Neutrophil (primary cell): ENCODE data around the gene THSD4.

Experiments used
- H3K27ac ChIP-seq: fragments of 200-600 bp; sonication (generic); 2 replicates; pipeline ENCODE4 v1.5.1; 2016; ENCODE audit warnings: mild to moderate bottlenecking, moderate library complexity
- H3K27me3 ChIP-seq: fragments of 200-600 bp; sonication (generic); 2 replicates; pipeline ENCODE4 v1.6.0; 2016; ENCODE audit warnings: mild to moderate bottlenecking
- H3K36me3 ChIP-seq: fragments of 200-600 bp; sonication (generic); 2 replicates; pipeline ENCODE4 v1.5.1; 2017
- H3K4me1 ChIP-seq, 2 experiments: fragments of 200-600 bp in 1 of 2; sonication (generic) in 1 of 2; 1 replicate in 1 of 2; 2 replicates in 1 of 2; pipeline versions ENCODE4 v1.5.1 to v1.6.1; 2013 to 2016; ENCODE audit warnings: low read depth in 1 of 2, low read length in 1 of 2, mild to moderate bottlenecking in 1 of 2, moderate library complexity in 1 of 2; ENCODE audit not compliant: control insufficient read depth in 1 of 2, insufficient read depth in 1 of 2
- H3K4me3 ChIP-seq, 2 experiments: fragments of 200-600 bp in 1 of 2; sonication (generic) in 1 of 2; 1 replicate in 1 of 2; 2 replicates in 1 of 2; pipeline ENCODE4 v1.5.1; 2013 to 2016; ENCODE audit warnings: low read depth in 1 of 2, low read length in 1 of 2, mild to moderate bottlenecking in 1 of 2, moderate library complexity in 1 of 2
- H3K9me3 ChIP-seq: fragments of 200-600 bp; sonication (generic); 2 replicates; pipeline ENCODE4 v1.5.1; 2016
- CTCF ChIP-seq: fragments of 200-600 bp; sonication (generic); IDR thresholded peaks from 2 replicates; pipeline ENCODE4 v1.5.1; 2016; ENCODE audit warnings: antibody characterized with exemption

THSD4 gene

GRCh38 chr15:71116366-71116765 lies 1.1 kb downstream of the THSD4 start:
- Histone ChIP-seq H3K9me3 (no peaks in the 10 kb centered on the region), H3K36me3 (no peaks in the 10 kb centered on the region), H3K4me3 (no peak overlapping the region), H3K27me3 (peaks cover 89% of the 10 kb centered on the region), H3K4me1 (peaks cover 0 to 3% of the 10 kb centered on the region in 2 experiments), H3K27ac (no peak overlapping the region)
- no peak for TF ChIP-seq CTCF

GRCh38 chr15:71116942-71117341 lies 1.7 kb downstream of the THSD4 start:
- Histone ChIP-seq H3K36me3 (no peaks in the 10 kb centered on the region), H3K9me3 (no peaks in the 10 kb centered on the region), H3K27ac (no peak overlapping the region), H3K27me3 (peaks cover 92% of the 10 kb centered on the region), H3K4me3 (no peak overlapping the region), H3K4me1 (peaks cover 0 to 3% of the 10 kb centered on the region in 2 experiments)
- no peak for TF ChIP-seq CTCF

GRCh38 chr15:71117714-71118305 lies 2.5 kb downstream of the THSD4 start:
- no peaks in the 10 kb centered on the region for H3K36me3 ChIP-seq
- peaks cover 87% of the 10 kb centered on the region for H3K27me3 ChIP-seq
- no peaks in the 10 kb centered on the region for H3K9me3 ChIP-seq
- TF ChIP-seq CTCF: no peak
- no peak overlapping the region for H3K4me3 ChIP-seq
- H3K4me1 ChIP-seq: peaks cover 0 to 3% of the 10 kb centered on the region in 2 experiments
- H3K27ac ChIP-seq: no peak overlapping the region

GRCh38 chr15:71118345-71118744 lies 3.1 kb downstream of the THSD4 start:
- no peaks in the 10 kb centered on the region for H3K36me3 ChIP-seq
- no peak for TF ChIP-seq CTCF

GRCh38 chr15:71118881-71119632 lies 3.8 kb downstream of the THSD4 start:
- peaks cover 84% of the 10 kb centered on the region for H3K27me3 ChIP-seq
- no peak overlapping the region for H3K4me3 ChIP-seq
- no peaks in the 10 kb centered on the region for H3K36me3 ChIP-seq
- H3K9me3 ChIP-seq: no peaks in the 10 kb centered on the region
- no peak overlapping the region for H3K27ac ChIP-seq
- peaks cover 0 to 3% of the 10 kb centered on the region in 2 experiments for H3K4me1 ChIP-seq
- no peak for TF ChIP-seq CTCF

More at GRCh38 chr15:71118345-71118744, 3.1 kb downstream of the THSD4 start:
- Histone ChIP-seq H3K4me3 (no peak overlapping the region), H3K4me1 (peaks cover 0 to 3% of the 10 kb centered on the region in 2 experiments), H3K9me3 (no peaks in the 10 kb centered on the region), H3K27ac (no peak overlapping the region), H3K27me3 (peaks cover 87% of the 10 kb centered on the region)
